Ramos (cell line): ENCODE measurements around the gene AHRR.

Experiments used
- in situ Hi-C: fragments of 300-500 bp; cut with MboI; formaldehyde crosslinking; loops from one replicate; pipeline ENCODE4 v1.14.3; 2022; ENCODE audit warnings: low sequenced_read_pairs; ENCODE audit not compliant: unreplicated experiment

AHRR gene

GRCh38 chr5:318341-318897, 3.1 kb upstream of the AHRR start:
- in situ Hi-C loops: loop anchor here (5.0 kb wide), 1 partner anchor 114 kb away; no protein-coding TSS in a partner anchor

GRCh38 chr5:318931-319601, 2.4 kb upstream of the AHRR start:
- in situ Hi-C loops: loop anchor here (5.0 kb wide), 1 partner anchor 113 kb away; no protein-coding TSS in a partner anchor

- in situ Hi-C loops: no loop called here
These were observed 837 bp upstream of the AHRR start for GRCh38 chr5:320524-321229.

GRCh38 chr5:321726-322251, 275 bp downstream of the AHRR start:
- in situ Hi-C loops: no loop called here

- in situ Hi-C loops: no loop called here
These were observed 897 bp downstream of the AHRR start for GRCh38 chr5:322281-322941.

- in situ Hi-C loops: no loop called here
These were observed 1.7 kb downstream of the AHRR start for GRCh38 chr5:322942-323879.

- in situ Hi-C loops: no loop called here
These were observed 3.5 kb downstream of the AHRR start for GRCh38 chr5:324736-325612.

- in situ Hi-C loops: no loop called here
These were observed 4.6 kb downstream of the AHRR start for GRCh38 chr5:326109-326508.

- in situ Hi-C loops: no loop called here
These were observed 7.7 kb downstream of the AHRR start for GRCh38 chr5:329121-329735.

- in situ Hi-C loops: no loop called here
These were observed 8.3 kb downstream of the AHRR start for GRCh38 chr5:329768-330167.

- in situ Hi-C loops: no loop called here
These were observed 11.3 kb downstream of the AHRR start for GRCh38 chr5:332843-333242.

- in situ Hi-C loops: no loop called here
These were observed 12.4 kb downstream of the AHRR start for GRCh38 chr5:333945-334344.

- in situ Hi-C loops: no loop called here
These were observed 13.6 kb downstream of the AHRR start for GRCh38 chr5:334903-335739.

GRCh38 chr5:335740-336038, 14.2 kb downstream of the AHRR start:
- in situ Hi-C loops: no loop called here

- in situ Hi-C loops: no loop called here
These were observed 16.1 kb downstream of the AHRR start for GRCh38 chr5:337563-338130.

- in situ Hi-C loops: no loop called here
These were observed 21.3 kb downstream of the AHRR start for GRCh38 chr5:342501-343460.
